Stimulated activated CD4-positive, alpha-beta T cell treated with anti-CD3 and anti-CD28 coated beads, Interleukin-12 subunit alpha, Interleukin-12 subunit beta, amount 100 ng/mL, for 48 hours (primary cell): ENCODE results near the gene ZNRF3.
"Not testable (repeated sequence)": the region's sequence is repeated elsewhere in the genome, so short reads cannot be mapped to it uniquely, and the experiment has no call there.

Source experiments
- DNase-seq, 3 donors: peaks; one replicate each; pipeline ENCODE4 v3.0.0-alpha.2; 2020; ENCODE audit warnings: low read depth in 2 of 3, low spot score in 1 of 3

Gene ZNRF3

GRCh38 chr22:28883917-28884746 is 760 bp downstream of the ZNRF3 start:
- peak in 1 of 3 donors; percentile 15 for DNase-seq

- DNase-seq: no peak
Observed at GRCh38 chr22:28884747-28885350, 1.5 kb downstream of the ZNRF3 start.

- DNase-seq: no peak
Observed at GRCh38 chr22:28885939-28886338, 2.6 kb downstream of the ZNRF3 start.

GRCh38 chr22:28886679-28887078 is 3.3 kb downstream of the ZNRF3 start:
- not testable (repeated sequence) for DNase-seq

GRCh38 chr22:28887725-28888459 is 4.5 kb downstream of the ZNRF3 start:
- DNase-seq: no peak

GRCh38 chr22:28889478-28890024 is 6.2 kb downstream of the ZNRF3 start:
- no peak for DNase-seq

GRCh38 chr22:28891156-28891733 is 7.9 kb downstream of the ZNRF3 start:
- DNase-seq: no peak

GRCh38 chr22:28892175-28892731 is 8.9 kb downstream of the ZNRF3 start:
- DNase-seq: no peak

- no peak for DNase-seq
Observed at GRCh38 chr22:28893810-28894209, 10.4 kb downstream of the ZNRF3 start.

- DNase-seq: no peak
Observed at GRCh38 chr22:28894334-28894733, 11.0 kb downstream of the ZNRF3 start.

- DNase-seq: no peak
Observed at GRCh38 chr22:28894807-28895206, 11.4 kb downstream of the ZNRF3 start.

- DNase-seq: no peak
Observed at GRCh38 chr22:28896611-28897010, 13.2 kb downstream of the ZNRF3 start.

GRCh38 chr22:28898233-28898629 is 14.9 kb downstream of the ZNRF3 start:
- no peak for DNase-seq

GRCh38 chr22:28899199-28899853 is 16.0 kb downstream of the ZNRF3 start:
- DNase-seq: no peak

- DNase-seq: no peak
Observed at GRCh38 chr22:28900379-28900925, 17.1 kb downstream of the ZNRF3 start.

- DNase-seq: no peak
Observed at GRCh38 chr22:28902490-28902889, 19.1 kb downstream of the ZNRF3 start.

GRCh38 chr22:28903080-28903479 is 19.7 kb downstream of the ZNRF3 start:
- no peak for DNase-seq

GRCh38 chr22:28903729-28904128 is 20.4 kb downstream of the ZNRF3 start:
- DNase-seq: no peak

- no peak for DNase-seq
Observed at GRCh38 chr22:28904211-28904896, 21.0 kb downstream of the ZNRF3 start.
